ENCODE results near the gene ABCA12. TPM values are rescaled to one million over a fixed set of nuclear protein-coding genes. Genes with fewer than 3 reads are reported as not detected.
A peak's percentile ranks its signal among the peaks of the same experiment; 100 is the strongest.

ABCA12 gene
- total and polyA plus RNA-seq, 10 of the 15 experiments (the other 5 are each of a cell fraction or from before 2014, with no cell fraction given), result 1.2 to 12.1 (median 6.0) TPM

DNA sequence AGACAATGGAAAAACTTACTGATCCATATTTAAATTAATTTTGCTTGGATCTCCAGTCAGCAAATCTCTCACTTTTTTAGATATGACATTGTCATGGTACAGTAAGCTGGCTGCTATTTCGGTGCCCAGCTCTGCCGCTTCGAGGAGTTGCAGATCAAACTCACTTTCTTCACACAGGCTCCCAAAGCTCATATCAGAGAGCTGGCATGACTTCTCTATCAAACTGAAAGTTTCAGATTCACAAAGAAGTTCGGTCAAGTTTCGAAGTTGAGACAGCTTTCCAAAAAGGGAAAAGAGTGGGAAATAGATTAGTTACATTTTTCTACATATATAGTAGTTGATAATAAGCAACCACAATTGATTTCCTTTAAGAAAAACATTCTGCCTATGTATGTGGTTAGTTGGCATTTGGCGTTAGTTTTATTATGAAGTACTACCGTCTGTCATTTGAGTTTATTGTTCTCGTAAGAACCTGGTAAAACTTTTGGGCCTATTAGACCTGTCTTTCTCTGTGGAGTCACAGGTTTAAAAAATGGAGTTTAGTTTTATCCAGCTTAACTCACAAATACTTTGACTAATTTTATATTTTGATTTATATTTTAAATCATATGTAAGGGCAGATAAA lies 118.8 kb downstream of the ABCA12 start (continued):
- TF ChIP-seq KDM1A (IDR thresholded peaks at IDR 0.05; ENCODE audit: borderline replicate concordance) (no peak), KAT2A (conservative IDR thresholded peaks at IDR 0.05; ENCODE audit: control insufficient read depth, low read depth, low read length) (no peak), POLR2AphosphoS2 (IDR thresholded peaks at IDR 0.05; ENCODE audit: low read depth, low read length) (no peak), CBX5 (IDR thresholded peaks at IDR 0.05; ENCODE audit: low read depth) (no peak), ETV6 (conservative IDR thresholded peaks at IDR 0.05 in 1 of 2, IDR thresholded peaks at IDR 0.05 in 1 of 2; ENCODE audit: borderline replicate concordance in 1 of 2, low read depth in 1 of 2) (no peak), SMAD1 (IDR thresholded peaks at IDR 0.05; ENCODE audit: low read depth, partially characterized antibody) (no peak), TBL1XR1 (IDR thresholded peaks at IDR 0.05; ENCODE audit: low read depth, low read length) (no peak), DPF2 (IDR thresholded peaks at IDR 0.05) (no peak), ZNF274 (IDR thresholded peaks at IDR 0.05; ENCODE audit: insufficient read depth, insufficient read length) (no peak), BCL11A (IDR thresholded peaks at IDR 0.05; ENCODE audit: low read depth, low read length) (no peak), IKZF1 (conservative IDR thresholded peaks at IDR 0.05) (peak; percentile 34; the same call in 1 of the 2 replicates)
- TF ChIP-seq, protein P1, sequence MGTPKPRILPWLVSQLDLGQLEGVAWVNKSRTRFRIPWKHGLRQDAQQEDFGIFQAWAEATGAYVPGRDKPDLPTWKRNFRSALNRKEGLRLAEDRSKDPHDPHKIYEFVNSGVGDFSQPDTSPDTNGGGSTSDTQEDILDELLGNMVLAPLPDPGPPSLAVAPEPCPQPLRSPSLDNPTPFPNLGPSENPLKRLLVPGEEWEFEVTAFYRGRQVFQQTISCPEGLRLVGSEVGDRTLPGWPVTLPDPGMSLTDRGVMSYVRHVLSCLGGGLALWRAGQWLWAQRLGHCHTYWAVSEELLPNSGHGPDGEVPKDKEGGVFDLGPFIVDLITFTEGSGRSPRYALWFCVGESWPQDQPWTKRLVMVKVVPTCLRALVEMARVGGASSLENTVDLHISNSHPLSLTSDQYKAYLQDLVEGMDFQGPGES (IDR thresholded peaks at IDR 0.05), result no peak
- TF ChIP-seq, protein P2, sequence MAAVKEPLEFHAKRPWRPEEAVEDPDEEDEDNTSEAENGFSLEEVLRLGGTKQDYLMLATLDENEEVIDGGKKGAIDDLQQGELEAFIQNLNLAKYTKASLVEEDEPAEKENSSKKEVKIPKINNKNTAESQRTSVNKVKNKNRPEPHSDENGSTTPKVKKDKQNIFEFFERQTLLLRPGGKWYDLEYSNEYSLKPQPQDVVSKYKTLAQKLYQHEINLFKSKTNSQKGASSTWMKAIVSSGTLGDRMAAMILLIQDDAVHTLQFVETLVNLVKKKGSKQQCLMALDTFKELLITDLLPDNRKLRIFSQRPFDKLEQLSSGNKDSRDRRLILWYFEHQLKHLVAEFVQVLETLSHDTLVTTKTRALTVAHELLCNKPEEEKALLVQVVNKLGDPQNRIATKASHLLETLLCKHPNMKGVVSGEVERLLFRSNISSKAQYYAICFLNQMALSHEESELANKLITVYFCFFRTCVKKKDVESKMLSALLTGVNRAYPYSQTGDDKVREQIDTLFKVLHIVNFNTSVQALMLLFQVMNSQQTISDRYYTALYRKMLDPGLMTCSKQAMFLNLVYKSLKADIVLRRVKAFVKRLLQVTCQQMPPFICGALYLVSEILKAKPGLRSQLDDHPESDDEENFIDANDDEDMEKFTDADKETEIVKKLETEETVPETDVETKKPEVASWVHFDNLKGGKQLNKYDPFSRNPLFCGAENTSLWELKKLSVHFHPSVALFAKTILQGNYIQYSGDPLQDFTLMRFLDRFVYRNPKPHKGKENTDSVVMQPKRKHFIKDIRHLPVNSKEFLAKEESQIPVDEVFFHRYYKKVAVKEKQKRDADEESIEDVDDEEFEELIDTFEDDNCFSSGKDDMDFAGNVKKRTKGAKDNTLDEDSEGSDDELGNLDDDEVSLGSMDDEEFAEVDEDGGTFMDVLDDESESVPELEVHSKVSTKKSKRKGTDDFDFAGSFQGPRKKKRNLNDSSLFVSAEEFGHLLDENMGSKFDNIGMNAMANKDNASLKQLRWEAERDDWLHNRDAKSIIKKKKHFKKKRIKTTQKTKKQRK (IDR thresholded peaks at IDR 0.05; ENCODE audit: low read depth, low read length), result no peak
